Parathyroid adenoma (tissue), 2 donors: ENCODE measurements around the gene SAMD4A.

Experiments
- H2AFZ ChIP-seq: fragments of 300-600 bp; sonication (generic); one replicate; pipeline ENCODE4 v1.7.0; 2017; ENCODE audit warnings: antibody characterized with exemption, mild to moderate bottlenecking
- H3K27ac ChIP-seq: fragments of 300-600 bp; sonication (generic); one replicate; pipeline ENCODE4 v1.7.0; 2017
- H3K27me3 ChIP-seq: fragments of 300-600 bp; sonication (generic); one replicate; pipeline ENCODE4 v1.7.0; 2017; ENCODE audit warnings: low read length; ENCODE audit not compliant: control insufficient read depth, insufficient read depth
- H3K36me3 ChIP-seq: fragments of 300-600 bp; sonication (generic); one replicate; pipeline ENCODE4 v1.7.0; 2017; ENCODE audit warnings: low read length; ENCODE audit not compliant: control insufficient read depth, insufficient read depth
- H3K4me1 ChIP-seq: fragments of 300-600 bp; sonication (generic); one replicate; pipeline ENCODE4 v1.7.0; 2017; ENCODE audit warnings: control low read depth
- H3K4me2 ChIP-seq: fragments of 300-600 bp; sonication (generic); one replicate; pipeline ENCODE4 v1.7.0; 2017; ENCODE audit warnings: low read length
- H3K4me3 ChIP-seq: fragments of 300-600 bp; sonication (generic); one replicate; pipeline ENCODE4 v1.7.0; 2017; ENCODE audit warnings: low read depth, low read length
- H3K79me2 ChIP-seq: fragments of 300-600 bp; sonication (generic); one replicate; pipeline ENCODE4 v1.7.0; 2017; ENCODE audit warnings: control low read depth
- H3K9ac ChIP-seq: fragments of 300-600 bp; sonication (generic); one replicate; pipeline ENCODE4 v1.7.0; 2017; ENCODE audit warnings: mild to moderate bottlenecking
- H3K9me3 ChIP-seq: fragments of 300-600 bp; sonication (generic); one replicate; pipeline ENCODE4 v1.7.0; 2017; ENCODE audit warnings: low read length; ENCODE audit not compliant: control insufficient read depth
- CTCF ChIP-seq: fragments of 300-600 bp; sonication (generic); IDR thresholded peaks from one replicate; pipeline ENCODE4 v1.7.0; 2017; ENCODE audit warnings: antibody characterized with exemption, mild to moderate bottlenecking
- donor health status: primary hyperparathyroidism.

SAMD4A gene

DNA sequence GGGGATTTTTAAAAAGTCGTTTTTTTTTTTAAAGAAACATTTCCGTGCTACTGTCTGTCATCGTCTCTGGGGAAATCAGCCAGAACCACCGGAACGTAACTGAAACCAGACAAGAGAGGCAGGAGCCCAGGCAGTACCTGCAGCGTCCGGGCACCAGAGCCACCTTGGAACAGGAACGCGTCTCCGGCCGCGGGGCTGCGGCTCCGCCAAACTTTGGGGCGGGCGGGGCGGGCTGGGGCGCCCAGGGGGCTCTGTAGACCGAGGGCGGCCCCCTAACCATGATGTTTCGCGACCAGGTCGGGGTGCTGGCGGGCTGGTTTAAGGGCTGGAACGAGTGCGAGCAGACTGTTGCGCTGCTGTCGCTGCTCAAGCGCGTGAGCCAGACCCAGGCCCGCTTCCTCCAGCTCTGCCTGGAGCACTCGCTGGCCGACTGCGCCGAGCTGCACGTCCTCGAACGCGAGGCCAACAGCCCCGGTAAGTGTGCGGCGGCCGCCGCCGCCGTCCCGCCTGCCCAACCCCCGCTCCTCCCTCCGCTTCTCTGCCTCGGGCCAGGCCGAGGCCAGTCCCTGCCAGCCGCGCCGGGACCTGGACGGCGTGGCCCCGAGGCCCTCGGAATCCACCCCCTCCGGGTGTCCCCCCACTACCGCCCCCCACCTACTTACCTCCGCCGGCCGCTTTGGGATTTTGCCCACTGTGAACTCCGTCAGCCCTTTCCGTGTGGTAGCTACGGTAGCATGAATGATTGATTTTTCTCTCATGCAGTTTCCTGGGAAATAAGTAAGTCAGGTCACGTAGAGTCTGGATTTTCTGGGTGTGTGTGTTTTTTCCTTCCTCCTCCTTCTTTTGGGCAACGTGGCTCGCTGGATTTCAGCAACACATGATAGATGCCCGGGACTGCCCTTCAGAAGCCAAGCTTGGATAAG, 972 bp downstream of the SAMD4A start:
- Histone ChIP-seq H3K27me3 (no peaks in the 10 kb centered on the region), H3K9me3 (no peaks in the 10 kb centered on the region)
- TF ChIP-seq CTCF, result no peak

DNA sequence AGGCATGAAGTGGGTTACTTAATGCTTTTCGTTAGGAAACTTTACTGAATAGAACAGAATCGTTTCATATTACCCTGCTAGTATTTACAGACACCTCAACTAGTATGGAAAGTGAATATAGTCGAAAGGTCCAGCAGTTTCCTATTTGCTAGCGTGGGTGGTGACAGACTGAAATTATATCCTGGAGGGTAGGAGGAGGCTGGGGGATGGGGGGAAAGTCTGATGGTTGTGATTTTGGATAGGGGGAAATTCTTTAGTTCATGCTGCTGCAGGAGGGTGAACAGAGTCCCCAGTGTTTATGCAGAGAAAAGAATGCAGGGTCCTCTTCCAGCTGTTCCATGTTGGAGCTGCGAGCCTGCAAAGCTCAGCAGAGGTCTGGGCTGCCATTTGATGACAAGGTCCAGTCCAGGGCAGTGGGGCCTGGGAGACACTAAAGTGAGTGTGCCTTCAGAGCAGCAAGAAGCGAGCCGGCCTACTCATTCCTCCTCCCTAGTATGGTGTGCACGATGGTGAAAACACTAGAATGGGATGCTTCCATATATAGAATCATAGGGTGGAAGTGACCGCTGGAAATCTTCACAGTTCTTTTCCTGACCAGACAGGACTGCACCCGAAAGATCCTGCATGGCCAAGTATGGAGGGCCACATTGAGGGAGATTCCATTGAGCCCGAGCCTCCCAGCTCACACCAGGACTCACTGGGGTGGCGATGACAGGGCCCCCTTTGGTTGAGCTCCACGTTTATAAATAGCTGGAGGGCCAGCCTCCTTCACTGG, 2.1 kb downstream of the SAMD4A start:
- no peak overlapping the region for H2AFZ ChIP-seq
- H3K4me1 ChIP-seq, result peaks cover 5% of the 10 kb centered on the region
- no peak overlapping the region for H3K4me3 ChIP-seq
- no peaks in the 10 kb centered on the region for H3K36me3 ChIP-seq
- H3K9me3 ChIP-seq, result no peaks in the 10 kb centered on the region
- H3K4me2 ChIP-seq, result no peak overlapping the region
- H3K27me3 ChIP-seq, result no peaks in the 10 kb centered on the region
- H3K27ac ChIP-seq, result no peak overlapping the region
- no peak overlapping the region for H3K9ac ChIP-seq
- no peak for TF ChIP-seq CTCF
- H3K79me2 ChIP-seq, result no peaks in the 10 kb centered on the region

More for the DNA sequence above, 972 bp downstream of the SAMD4A start:
- Histone ChIP-seq H3K27ac (peak overlapping the region; percentile 91), H3K4me3 (peak overlapping the region; percentile 64), H3K36me3 (no peaks in the 10 kb centered on the region), H3K4me2 (peak overlapping the region; percentile 66), H3K4me1 (peaks cover 5% of the 10 kb centered on the region), H2AFZ (peak overlapping the region; percentile 79), H3K79me2 (no peaks in the 10 kb centered on the region), H3K9ac (no peak overlapping the region)

GRCh38 chr14:54570047-54570446, 3.1 kb downstream of the SAMD4A start:
- no peaks in the 10 kb centered on the region for H3K27me3 ChIP-seq
- H3K9me3 ChIP-seq, result no peaks in the 10 kb centered on the region
- no peak overlapping the region for H3K9ac ChIP-seq
- no peak overlapping the region for H3K27ac ChIP-seq
- no peaks in the 10 kb centered on the region for H3K4me1 ChIP-seq
- no peaks in the 10 kb centered on the region for H3K79me2 ChIP-seq
- TF ChIP-seq CTCF, result no peak
- no peak overlapping the region for H3K4me2 ChIP-seq
- H3K36me3 ChIP-seq, result no peaks in the 10 kb centered on the region
- no peak overlapping the region for H2AFZ ChIP-seq
- no peak overlapping the region for H3K4me3 ChIP-seq

DNA sequence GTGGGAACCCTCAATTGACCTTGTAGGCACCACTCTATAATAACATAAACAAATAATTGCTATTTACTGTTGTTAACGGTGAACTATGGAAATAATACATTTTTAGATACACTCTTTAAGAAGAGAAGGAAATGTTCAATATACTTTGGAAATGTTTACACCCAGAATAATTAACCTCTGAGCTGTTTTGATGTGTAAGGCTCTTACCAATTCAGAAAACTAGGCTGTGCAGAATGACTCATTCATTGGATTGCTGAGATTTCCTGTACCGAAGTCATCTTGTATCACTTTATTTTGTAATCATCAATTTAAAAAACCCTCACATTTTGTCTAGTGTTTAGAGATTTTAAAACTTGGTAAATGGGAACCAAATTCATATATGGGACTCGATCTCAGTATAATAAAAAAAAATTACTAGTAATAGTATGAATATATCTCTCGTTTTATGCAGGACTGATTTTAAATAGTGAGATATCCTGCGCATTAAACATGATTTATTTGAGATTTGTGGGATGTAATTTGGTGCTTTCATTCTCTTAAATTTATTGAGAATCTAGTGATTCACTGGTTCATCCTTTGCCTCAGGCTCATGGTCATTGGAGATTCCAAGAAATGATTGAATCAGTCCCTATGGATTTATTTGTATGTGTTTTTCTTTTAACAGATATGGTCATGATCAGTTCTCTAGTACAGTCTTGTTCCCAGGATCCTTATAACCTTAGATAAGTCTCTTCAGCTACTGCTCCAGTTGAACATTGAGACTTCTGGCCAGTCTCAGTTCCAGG, 3.9 kb downstream of the SAMD4A start:
- H3K9me3 ChIP-seq, result no peaks in the 10 kb centered on the region
- H2AFZ ChIP-seq, result no peak overlapping the region
- H3K27me3 ChIP-seq, result no peaks in the 10 kb centered on the region
- H3K4me1 ChIP-seq, result no peaks in the 10 kb centered on the region
- H3K36me3 ChIP-seq, result no peaks in the 10 kb centered on the region
- H3K4me2 ChIP-seq, result no peak overlapping the region
- H3K27ac ChIP-seq, result no peak overlapping the region
- H3K4me3 ChIP-seq, result no peak overlapping the region
- no peak for TF ChIP-seq CTCF
- no peak overlapping the region for H3K9ac ChIP-seq
- no peaks in the 10 kb centered on the region for H3K79me2 ChIP-seq
